GM06990 (cell line): ENCODE data around the gene LRFN4.

ENCODE experiments used
- DNase-seq: peaks from one replicate; pipeline ENCODE4 v3.0.0-alpha.2; 2011; ENCODE audit not compliant: insufficient read length; ENCODE audit errors: extremely low read depth
- H3K27me3 ChIP-seq: replicated peaks from 2 replicates; pipeline ENCODE4 v1.6.0; 2011; ENCODE audit warnings: low read length; ENCODE audit not compliant: control insufficient read depth, insufficient read depth
- H3K36me3 ChIP-seq: 2 replicates; pipeline ENCODE4 v1.5.1; 2011; ENCODE audit warnings: low read length; ENCODE audit not compliant: control insufficient read depth, insufficient read depth
- H3K4me3 ChIP-seq: replicated peaks from 2 replicates; pipeline ENCODE4 v1.5.1; 2011; ENCODE audit warnings: low read depth, mild to moderate bottlenecking, control low read depth, low read length
- TF ChIP-seq, protein P1 (sequence below): IDR thresholded peaks from 2 replicates; pipeline ENCODE4 v1.5.1; 2011; ENCODE audit warnings: low read length, control low read depth, mild to moderate bottlenecking, inconsistent platforms; ENCODE audit not compliant: insufficient read depth, poor library complexity, severe bottlenecking

Gene LRFN4

DNA sequence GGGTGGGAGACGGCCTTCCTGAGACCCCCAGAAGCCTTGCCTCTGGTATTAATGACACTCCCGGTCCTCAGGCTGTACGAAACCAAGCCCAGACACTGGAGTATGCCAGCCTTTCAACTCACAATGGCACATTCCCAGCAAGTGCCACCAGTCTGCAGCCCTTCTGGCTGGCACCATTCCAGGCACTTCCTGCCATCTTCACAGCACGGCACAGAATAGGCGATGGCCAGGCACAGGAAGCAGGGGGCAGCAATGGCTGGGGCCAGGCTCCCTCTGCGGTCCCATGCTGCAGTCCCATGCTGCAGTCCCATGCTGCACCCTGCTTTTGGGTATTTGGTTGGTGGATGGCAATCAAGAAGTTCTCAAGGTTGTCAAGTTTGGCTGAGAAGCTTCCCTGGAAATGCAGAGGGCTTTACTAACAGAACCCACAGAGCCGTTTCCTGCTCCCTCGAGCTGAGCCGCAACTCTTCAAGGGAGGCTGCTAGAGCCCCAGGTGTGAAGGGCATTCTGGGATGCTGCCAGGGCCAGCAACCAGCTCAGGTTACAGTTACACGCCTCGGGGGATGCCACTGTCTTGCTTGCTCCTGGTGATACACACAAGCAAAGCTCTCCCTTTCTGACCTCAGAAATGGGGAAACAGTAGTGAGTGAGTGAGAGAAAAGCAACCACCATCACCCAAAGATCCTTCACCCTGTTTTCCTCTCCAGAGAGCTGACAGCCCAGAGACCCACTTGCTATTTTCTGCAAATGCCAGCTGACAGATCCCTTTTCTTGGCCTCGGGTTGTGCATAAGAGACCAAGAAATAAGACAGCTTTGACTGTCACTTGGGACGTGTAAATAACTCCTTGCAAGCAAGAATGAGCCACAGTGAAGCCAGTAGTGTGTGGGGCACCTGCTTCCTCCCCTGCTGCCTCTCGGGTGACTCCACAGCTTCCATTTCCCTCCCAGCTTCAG is 23.9 kb downstream of the LRFN4 start:
- Histone ChIP-seq H3K27me3 (no peaks in the 10 kb centered on the region), H3K4me3 (no peak overlapping the region), H3K36me3 (no peaks in the 10 kb centered on the region)
- TF ChIP-seq, protein P1, sequence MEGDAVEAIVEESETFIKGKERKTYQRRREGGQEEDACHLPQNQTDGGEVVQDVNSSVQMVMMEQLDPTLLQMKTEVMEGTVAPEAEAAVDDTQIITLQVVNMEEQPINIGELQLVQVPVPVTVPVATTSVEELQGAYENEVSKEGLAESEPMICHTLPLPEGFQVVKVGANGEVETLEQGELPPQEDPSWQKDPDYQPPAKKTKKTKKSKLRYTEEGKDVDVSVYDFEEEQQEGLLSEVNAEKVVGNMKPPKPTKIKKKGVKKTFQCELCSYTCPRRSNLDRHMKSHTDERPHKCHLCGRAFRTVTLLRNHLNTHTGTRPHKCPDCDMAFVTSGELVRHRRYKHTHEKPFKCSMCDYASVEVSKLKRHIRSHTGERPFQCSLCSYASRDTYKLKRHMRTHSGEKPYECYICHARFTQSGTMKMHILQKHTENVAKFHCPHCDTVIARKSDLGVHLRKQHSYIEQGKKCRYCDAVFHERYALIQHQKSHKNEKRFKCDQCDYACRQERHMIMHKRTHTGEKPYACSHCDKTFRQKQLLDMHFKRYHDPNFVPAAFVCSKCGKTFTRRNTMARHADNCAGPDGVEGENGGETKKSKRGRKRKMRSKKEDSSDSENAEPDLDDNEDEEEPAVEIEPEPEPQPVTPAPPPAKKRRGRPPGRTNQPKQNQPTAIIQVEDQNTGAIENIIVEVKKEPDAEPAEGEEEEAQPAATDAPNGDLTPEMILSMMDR = no peak
- DNase-seq = no peak

GRCh38 chr11:66881451-66881835 is 24.6 kb downstream of the LRFN4 start:
- no peaks in the 10 kb centered on the region for H3K36me3 ChIP-seq
- no peak overlapping the region for H3K4me3 ChIP-seq
- TF ChIP-seq, protein P1 = no peak
- no peaks in the 10 kb centered on the region for H3K27me3 ChIP-seq
- no peak for DNase-seq

GRCh38 chr11:66881927-66882452 is 25.1 kb downstream of the LRFN4 start:
- no peak overlapping the region for H3K4me3 ChIP-seq
- no peaks in the 10 kb centered on the region for H3K36me3 ChIP-seq
- DNase-seq = no peak
- TF ChIP-seq, protein P1 = no peak
- H3K27me3 ChIP-seq = no peaks in the 10 kb centered on the region

GRCh38 chr11:66882561-66883015 is 25.7 kb downstream of the LRFN4 start:
- TF ChIP-seq, protein P1 = no peak
- no peaks in the 10 kb centered on the region for H3K36me3 ChIP-seq
- H3K27me3 ChIP-seq = no peaks in the 10 kb centered on the region
- DNase-seq = no peak
- H3K4me3 ChIP-seq = no peak overlapping the region

GRCh38 chr11:66883016-66883965 is 26.4 kb downstream of the LRFN4 start:
- H3K4me3 ChIP-seq = no peak overlapping the region

More at GRCh38 chr11:66883016-66883965, 26.4 kb downstream of the LRFN4 start:
- Histone ChIP-seq H3K27me3 (no peaks in the 10 kb centered on the region), H3K36me3 (no peaks in the 10 kb centered on the region)
- DNase-seq = no peak
- TF ChIP-seq, protein P1 = peak; percentile 83
